AG20443 (cell line): ENCODE results near the gene PRKCA.
A peak's percentile ranks its signal among the peaks of the same experiment; 100 is the strongest.
"Not testable (repeated sequence)": the region's sequence is repeated elsewhere in the genome, so short reads cannot be mapped to it uniquely, and the experiment has no call there.

Experiments used
- DNase-seq: peaks from one replicate; pipeline ENCODE4 v3.0.0; 2012; ENCODE audit warnings: low spot score, mixed read lengths

PRKCA gene

GRCh38 chr17:66386498-66387351, 84.3 kb downstream of the PRKCA start:
- DNase-seq: no peak

GRCh38 chr17:66387392-66387981, 85.1 kb downstream of the PRKCA start:
- DNase-seq: no peak

- no peak for DNase-seq
Observed at GRCh38 chr17:66392783-66393437, 90.5 kb downstream of the PRKCA start.

- no peak for DNase-seq
Observed at GRCh38 chr17:66395961-66396360, 93.5 kb downstream of the PRKCA start.

GRCh38 chr17:66397486-66397885, 95.1 kb downstream of the PRKCA start:
- DNase-seq: no peak

- DNase-seq: no peak
Observed at GRCh38 chr17:66398059-66398458, 95.6 kb downstream of the PRKCA start.

GRCh38 chr17:66398617-66399016, 96.2 kb downstream of the PRKCA start:
- DNase-seq: no peak

- no peak for DNase-seq
Observed at GRCh38 chr17:66399441-66399840, 97.0 kb downstream of the PRKCA start.

- not testable (repeated sequence) for DNase-seq
Observed at GRCh38 chr17:66400041-66400688, 97.8 kb downstream of the PRKCA start.

GRCh38 chr17:66400698-66401097, 98.3 kb downstream of the PRKCA start:
- DNase-seq: no peak

GRCh38 chr17:66401364-66401763, 99.0 kb downstream of the PRKCA start:
- DNase-seq: no peak

GRCh38 chr17:66403846-66404556, 101.6 kb downstream of the PRKCA start:
- no peak for DNase-seq

- DNase-seq: peak; percentile 29
Observed at GRCh38 chr17:66405836-66406677, 103.6 kb downstream of the PRKCA start.

GRCh38 chr17:66406701-66407644, 104.6 kb downstream of the PRKCA start:
- no peak for DNase-seq

GRCh38 chr17:66407864-66408263, 105.5 kb downstream of the PRKCA start:
- no peak for DNase-seq

GRCh38 chr17:66411520-66411919, 109.1 kb downstream of the PRKCA start:
- DNase-seq: no peak

GRCh38 chr17:66412857-66413558, 110.6 kb downstream of the PRKCA start:
- no peak for DNase-seq

- no peak for DNase-seq
Observed at GRCh38 chr17:66413559-66414520, 111.4 kb downstream of the PRKCA start.
